CD4-positive, alpha-beta T cell treated with Interleukin-12 subunit alpha and Interleukin-12 subunit beta, for 1 hour (primary cell): ENCODE measurements around the gene PKD2L1.
"Not testable (repeated sequence)": the region's sequence is repeated elsewhere in the genome, so short reads cannot be mapped to it uniquely, and the experiment has no call there.

Source experiments
- DNase-seq: peaks from one replicate; pipeline ENCODE4 v3.0.0-alpha.2; 2020

Gene PKD2L1

DNA sequence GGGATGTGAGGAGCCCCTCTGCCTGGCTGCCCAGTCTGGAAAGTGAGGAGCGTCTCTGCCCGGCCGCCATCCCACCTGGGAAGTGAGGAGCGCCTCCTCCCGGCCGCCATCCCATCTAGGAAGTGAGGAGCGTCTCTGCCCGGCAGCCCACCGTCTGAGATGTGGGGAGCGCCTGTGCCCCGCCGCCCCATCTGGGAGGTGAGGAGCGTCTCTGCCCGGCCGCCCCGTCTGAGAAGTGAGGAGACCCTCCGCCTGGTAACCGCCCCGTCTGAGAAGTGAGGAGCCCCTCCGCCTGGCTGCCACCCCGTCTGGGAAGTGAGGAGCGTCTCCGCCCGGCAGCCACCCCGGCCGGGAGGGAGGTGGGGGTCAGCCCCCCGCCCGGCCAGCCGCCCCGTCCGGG is 53.1 kb downstream of the PKD2L1 start:
- DNase-seq = not testable (repeated sequence)

DNA sequence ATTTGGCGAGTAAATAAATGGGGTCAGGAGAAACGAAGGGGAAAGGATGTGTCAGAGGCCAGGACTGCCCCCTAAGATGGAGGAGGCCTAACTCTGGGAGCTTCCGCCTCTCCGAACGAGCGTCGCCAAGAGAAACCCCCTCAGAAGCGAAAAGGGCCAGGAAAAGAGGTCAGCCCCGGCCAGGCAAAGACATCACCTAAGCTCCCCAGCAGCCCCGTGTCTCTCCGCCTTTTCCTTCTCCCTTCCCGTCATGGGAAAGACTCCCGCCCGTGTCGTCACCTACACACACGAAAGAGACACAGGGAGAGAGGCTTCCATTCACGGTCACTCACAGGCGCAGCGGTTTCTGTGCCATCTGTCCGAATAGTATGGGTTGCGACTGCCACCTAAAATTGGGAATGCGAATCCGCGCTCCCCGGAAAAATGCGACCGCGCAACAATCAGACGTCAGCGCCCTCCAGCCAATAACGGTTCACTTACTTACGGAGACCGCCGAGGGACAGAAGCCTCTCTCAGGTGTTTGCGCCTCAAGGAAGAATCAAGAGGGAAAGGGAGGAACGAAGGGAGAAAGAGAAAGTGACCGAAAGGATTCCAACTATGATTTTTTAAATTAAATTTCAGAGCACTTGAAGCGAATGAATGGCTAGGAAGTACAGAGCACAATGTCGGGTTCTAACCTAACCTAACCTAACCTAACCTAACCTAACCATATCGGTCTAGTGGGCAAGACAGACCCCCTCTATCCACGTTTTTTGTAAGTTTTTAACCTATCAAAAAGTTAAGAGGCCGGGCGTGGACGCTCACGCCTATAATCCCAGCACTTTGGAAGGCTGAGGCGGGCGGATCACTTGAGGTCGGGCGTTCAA is 62.6 kb downstream of the PKD2L1 start, which contains the start of gene CWF19L1:
TSS of gene CWF19L1 (minus strand) at position 400 of the 866 bp plus-strand sequence. CDS start at position 355, 45 bp downstream.
- peak; percentile 80 for DNase-seq

DNA sequence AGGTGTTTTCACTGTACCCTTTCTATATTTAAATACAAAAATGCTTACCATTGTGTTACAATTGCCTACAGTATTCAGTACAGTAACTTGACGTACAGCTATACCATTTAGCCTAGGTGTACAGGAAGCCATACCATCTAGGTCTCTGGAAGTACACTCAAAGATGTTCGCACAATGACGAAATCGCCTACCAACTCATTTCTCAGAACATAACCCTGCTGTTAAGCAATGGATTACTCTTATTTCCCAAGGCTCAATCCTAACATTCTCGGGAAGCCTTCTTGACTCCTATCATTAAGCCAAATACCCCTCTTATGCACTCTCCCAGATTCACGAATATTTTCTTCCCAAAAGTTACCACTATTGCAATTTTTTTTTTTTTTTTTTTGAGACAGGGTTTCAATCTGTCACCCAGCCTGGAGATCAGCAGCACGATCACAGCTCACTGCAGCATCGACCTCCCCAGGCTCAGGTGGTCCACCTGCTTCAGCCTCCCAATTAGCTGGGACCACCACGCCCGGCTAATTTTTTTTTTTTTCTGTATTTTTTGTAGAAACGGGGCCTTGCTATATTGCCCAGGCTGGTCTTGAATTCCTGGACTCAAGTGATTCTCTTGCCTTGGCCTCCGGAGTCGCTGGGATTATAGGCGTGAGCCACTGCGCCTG is 64.1 kb downstream of the PKD2L1 start:
- no peak for DNase-seq

DNA sequence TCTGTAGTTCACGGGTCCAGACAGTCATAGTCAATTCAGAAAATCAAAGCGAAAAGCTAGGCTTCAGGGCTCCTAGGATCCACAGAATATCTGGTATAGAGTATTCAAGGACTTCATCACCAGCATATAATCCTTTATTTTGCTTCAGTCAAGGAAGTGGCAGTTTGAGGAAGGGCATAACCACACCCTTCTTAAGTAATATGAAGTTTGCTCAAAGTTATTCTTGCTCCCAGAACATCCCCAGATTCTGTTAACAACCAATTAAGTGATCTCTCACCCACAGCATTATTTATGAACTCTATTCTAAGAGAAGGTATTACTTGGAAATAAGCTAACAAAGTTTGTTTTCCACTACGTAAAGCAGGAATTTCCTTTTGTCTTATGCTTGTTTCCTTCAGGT is 75.8 kb downstream of the PKD2L1 start:
- no peak for DNase-seq

DNA sequence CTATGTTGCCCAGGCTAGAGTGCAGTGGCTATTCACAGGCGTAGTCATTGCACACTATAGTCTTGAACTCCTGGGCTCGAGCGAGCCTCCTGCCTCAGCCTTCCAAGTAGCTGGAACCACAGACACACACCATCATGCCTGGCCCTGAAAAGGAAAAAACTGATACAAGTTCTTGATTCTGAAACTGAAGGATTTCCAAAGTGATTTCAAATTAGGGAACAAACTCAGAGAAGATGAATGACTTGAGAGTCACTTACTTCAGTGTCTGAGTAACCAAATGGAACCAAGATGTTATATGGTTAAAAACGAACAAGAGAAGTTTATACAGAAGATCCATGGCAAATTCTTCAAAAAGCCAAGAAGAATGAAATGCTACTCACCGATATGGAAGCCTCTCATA is 77.0 kb downstream of the PKD2L1 start:
- no peak for DNase-seq

DNA sequence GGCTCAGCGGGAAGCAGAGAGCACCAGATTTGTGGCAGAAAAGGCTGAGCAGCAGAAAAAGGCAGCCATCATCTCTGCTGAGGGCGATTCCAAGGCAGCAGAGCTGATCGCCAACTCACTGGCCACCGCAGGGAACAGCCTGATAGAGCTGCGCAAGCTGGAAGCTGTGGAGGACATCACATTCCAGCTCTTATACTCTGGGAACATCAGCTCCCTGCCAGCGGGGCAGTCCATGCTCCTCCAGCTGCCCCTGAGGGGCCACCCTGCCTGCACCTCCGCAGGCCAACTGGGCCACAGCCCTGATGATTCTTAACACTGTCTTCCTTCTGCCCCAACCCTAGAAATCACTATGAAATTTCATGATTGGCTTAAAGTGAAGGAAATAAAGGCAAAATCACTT is 81.2 kb downstream of the PKD2L1 start:
- no peak for DNase-seq

DNA sequence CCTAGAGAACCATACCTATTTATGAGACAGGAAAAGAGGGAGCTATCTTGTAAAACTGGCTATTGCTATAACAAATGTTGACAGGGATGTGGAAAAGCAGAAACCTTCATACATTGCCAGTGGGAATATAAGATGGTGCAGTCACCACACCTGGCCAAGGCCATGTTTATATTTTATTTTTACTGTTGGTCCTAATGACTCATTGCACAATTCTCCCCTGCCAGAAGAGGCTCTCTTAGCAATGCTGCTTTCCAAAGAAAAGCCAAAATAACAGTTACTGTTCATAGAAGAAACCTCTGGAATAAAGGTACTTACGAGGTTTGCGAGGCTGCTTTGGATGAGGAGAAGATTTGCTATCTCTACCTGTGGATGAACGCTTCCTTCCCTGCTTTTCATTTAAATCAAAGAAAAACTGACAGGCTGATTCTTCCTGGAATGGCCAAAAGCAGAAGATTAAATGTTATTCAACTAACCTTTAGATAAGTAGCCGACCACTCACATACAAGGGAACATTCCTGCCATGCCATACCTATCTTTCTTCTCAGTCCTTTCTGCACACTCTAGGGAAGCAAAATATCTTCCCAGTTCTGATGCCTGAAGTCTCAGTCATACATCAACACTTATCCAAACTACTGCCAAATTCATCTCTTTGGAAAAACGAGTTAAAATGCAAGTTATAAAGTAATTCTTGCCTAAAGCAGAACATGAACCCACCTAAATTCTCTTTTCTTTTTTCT is 84.4 kb downstream of the PKD2L1 start:
- no peak for DNase-seq

DNA sequence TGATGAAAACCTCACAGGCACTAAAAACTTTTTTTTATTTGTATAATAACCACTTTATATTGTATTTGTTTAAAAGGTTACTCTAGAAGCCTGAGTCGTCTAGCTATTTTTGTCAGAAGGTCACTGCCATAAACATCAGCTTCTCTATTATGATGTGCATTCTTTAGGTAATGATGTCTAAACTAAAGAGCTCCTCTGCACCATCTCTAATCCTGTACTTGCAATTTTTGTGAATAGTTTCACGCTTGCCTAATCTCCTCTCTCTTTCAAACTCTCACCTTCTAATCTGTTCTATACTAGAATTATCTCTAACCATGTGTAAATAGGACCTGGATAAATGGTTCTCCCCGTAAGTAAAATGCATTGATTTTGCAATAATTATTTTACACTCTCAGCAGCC is 90.2 kb downstream of the PKD2L1 start:
- DNase-seq = no peak

DNA sequence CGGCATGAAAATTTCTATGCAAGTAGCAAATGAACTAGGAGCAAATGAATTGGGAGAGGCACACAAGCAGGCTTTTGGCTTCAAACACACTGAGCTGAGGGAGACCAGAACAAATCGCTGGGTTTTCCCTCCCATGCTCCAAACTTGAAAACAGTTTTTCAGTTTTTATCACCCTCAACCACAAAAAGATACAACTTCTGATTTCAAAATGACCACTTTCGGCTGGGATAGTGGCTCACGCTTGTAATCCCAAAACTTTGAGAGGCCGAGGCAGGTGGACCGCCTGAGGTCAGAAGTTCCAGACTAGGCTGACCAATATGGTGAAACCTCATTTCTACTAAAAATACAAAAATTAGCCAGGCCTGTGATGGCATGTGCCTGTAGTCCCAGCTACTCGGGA is 91.6 kb downstream of the PKD2L1 start:
- DNase-seq = no peak
